Measurements from ENCODE around the gene KCTD17.

DNA sequence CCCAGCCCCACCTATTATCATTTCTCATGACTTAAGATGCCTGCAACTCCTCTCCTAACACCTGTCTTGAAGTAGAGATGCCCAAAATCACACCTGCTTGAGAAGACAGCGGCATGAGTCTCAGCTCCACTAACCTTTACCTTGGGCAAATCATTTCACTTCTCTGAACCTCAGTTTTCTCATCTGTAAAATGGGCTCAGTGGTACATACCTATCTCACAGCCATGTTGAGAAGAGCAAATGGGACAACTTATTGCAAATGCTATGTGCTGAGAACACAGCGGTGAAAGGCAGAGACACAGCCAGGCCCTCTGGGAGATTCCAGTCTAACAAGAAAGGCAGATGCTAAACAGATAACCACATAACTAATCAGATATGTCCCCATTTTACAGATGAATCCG is 40.1 kb upstream of the KCTD17 start:
- TF ChIP-seq, protein P1, sequence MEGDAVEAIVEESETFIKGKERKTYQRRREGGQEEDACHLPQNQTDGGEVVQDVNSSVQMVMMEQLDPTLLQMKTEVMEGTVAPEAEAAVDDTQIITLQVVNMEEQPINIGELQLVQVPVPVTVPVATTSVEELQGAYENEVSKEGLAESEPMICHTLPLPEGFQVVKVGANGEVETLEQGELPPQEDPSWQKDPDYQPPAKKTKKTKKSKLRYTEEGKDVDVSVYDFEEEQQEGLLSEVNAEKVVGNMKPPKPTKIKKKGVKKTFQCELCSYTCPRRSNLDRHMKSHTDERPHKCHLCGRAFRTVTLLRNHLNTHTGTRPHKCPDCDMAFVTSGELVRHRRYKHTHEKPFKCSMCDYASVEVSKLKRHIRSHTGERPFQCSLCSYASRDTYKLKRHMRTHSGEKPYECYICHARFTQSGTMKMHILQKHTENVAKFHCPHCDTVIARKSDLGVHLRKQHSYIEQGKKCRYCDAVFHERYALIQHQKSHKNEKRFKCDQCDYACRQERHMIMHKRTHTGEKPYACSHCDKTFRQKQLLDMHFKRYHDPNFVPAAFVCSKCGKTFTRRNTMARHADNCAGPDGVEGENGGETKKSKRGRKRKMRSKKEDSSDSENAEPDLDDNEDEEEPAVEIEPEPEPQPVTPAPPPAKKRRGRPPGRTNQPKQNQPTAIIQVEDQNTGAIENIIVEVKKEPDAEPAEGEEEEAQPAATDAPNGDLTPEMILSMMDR (conservative IDR thresholded peaks at IDR 0.05 in 1 of 2, IDR thresholded peaks at IDR 0.05 in 1 of 2; ENCODE audit: extremely low read depth in 1 of 2, insufficient read depth in 1 of 2, low read depth in 1 of 2, low read length in 2 of 2): no peak
- TF ChIP-seq EZH2 (IDR thresholded peaks at IDR 0.05; ENCODE audit: borderline replicate concordance, low read length): no peak
